Lower lobe of right lung (tissue), 2 donors: ENCODE results near the gene RSPH1. TPM values are rescaled to one million over a fixed set of nuclear protein-coding genes. Genes with fewer than 3 reads are reported as not detected.

Source experiments
- ATAC-seq, 2 donors: fragments of 200-7000 bp; cut with Tn5 transposase; one replicate each; pipeline ENCODE4 v1.9.1; 2020 to 2022; ENCODE audit warnings: mild to moderate bottlenecking in 2 of 2, moderate library complexity in 2 of 2
- DNase-seq: peaks from one replicate; pipeline ENCODE4 v3.0.0-alpha.2; 2020
- H3K27ac ChIP-seq: fragments of 200-600 bp; one replicate; pipeline ENCODE4 v1.8.0; 2022
- H3K27me3 ChIP-seq: fragments of 200-600 bp; one replicate; pipeline ENCODE4 v1.8.0; 2022; ENCODE audit warnings: low read depth
- H3K36me3 ChIP-seq: fragments of 200-600 bp; one replicate; pipeline ENCODE4 v1.8.0; 2022; ENCODE audit warnings: mild to moderate bottlenecking
- H3K4me1 ChIP-seq: fragments of 200-600 bp; one replicate; pipeline ENCODE4 v1.8.0; 2022
- H3K4me3 ChIP-seq: fragments of 200-600 bp; one replicate; pipeline ENCODE4 v1.8.0; 2022; ENCODE audit warnings: mild to moderate bottlenecking
- H3K9me3 ChIP-seq: fragments of 200-600 bp; one replicate; pipeline ENCODE4 v1.8.0; 2022
- intact Hi-C: fragments of 100-400 bp; cut with DNase I; formaldehyde crosslinking; loops from one replicate; pipeline ENCODE4 v1.11.0; 2022
- total RNA-seq: library from RNA; stranded (reverse); fragmentation: NEBNext Ultra II Directional; extraction: Animal tissue kit (Norgen Biotek cat#: 25700); gene quantifications from one replicate; pipeline ENCODE4 v1.2.1, GENCODE V29; 2021
- TF ChIP-seq, protein P1 (sequence below): fragments of 200-600 bp; IDR thresholded peaks from one replicate; pipeline ENCODE4 v1.8.0; 2022; ENCODE audit warnings: antibody characterized with exemption, mild to moderate bottlenecking
- donor health status: DM: no; HTN: yes; CAD: no; lungs with severe emphysema.

The RSPH1 gene
- total RNA-seq, 1 donor from 2014 or later = 18.1 TPM

DNA sequence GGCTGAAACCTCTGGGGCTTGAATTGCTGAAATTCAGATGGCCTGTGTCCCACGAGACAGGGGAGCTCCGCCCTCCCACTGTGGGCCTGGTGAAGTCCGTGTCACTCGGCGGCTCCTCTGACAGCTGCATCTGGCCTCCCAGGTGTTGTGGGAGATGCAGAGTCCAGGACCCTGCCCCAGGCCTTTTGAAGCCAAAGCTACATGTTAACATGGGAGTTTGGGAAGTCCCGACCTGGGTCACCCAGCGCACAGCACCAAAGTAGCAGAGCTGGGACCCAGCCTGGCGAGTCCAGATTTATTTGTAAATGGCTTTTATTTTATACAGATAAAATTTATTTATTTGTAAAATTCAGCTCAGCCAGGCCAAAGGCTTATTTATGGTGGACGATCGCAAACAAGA, 46.6 kb upstream of the RSPH1 start:
- no peaks in the 10 kb centered on the region for H3K4me1 ChIP-seq
- TF ChIP-seq, protein P1, sequence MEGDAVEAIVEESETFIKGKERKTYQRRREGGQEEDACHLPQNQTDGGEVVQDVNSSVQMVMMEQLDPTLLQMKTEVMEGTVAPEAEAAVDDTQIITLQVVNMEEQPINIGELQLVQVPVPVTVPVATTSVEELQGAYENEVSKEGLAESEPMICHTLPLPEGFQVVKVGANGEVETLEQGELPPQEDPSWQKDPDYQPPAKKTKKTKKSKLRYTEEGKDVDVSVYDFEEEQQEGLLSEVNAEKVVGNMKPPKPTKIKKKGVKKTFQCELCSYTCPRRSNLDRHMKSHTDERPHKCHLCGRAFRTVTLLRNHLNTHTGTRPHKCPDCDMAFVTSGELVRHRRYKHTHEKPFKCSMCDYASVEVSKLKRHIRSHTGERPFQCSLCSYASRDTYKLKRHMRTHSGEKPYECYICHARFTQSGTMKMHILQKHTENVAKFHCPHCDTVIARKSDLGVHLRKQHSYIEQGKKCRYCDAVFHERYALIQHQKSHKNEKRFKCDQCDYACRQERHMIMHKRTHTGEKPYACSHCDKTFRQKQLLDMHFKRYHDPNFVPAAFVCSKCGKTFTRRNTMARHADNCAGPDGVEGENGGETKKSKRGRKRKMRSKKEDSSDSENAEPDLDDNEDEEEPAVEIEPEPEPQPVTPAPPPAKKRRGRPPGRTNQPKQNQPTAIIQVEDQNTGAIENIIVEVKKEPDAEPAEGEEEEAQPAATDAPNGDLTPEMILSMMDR = no peak
- no peak overlapping the region for H3K4me3 ChIP-seq
- intact Hi-C loops = no loop called here
- no peaks in the 10 kb centered on the region for H3K9me3 ChIP-seq
- H3K27me3 ChIP-seq = no peaks in the 10 kb centered on the region
- peaks cover 84% of the 10 kb centered on the region for H3K36me3 ChIP-seq
- no peak overlapping the region for H3K27ac ChIP-seq
- DNase-seq (no peak), ATAC-seq (no peak)

DNA sequence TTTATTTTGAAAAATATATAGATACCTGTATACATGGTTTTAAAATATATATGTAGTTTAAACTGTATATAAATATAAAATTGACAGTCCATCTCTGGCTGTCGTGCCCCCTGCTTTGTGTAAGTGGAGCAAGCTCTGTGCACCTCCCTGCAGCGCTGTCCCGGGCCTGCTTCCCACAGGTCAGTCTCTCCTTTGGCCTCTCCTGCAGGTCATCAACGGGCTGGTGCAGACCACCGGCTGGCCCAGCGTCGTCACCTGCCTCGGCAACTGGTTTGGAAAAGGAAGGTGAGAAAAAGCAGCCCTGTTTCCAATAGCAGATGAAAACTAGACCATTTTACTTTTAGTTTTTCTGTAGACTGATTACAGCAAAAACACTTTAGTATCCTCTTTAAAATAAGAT, 46.2 kb upstream of the RSPH1 start:
- Histone ChIP-seq H3K9me3 (no peaks in the 10 kb centered on the region), H3K27me3 (no peaks in the 10 kb centered on the region), H3K4me3 (no peak overlapping the region), H3K27ac (no peak overlapping the region), H3K4me1 (no peaks in the 10 kb centered on the region), H3K36me3 (peaks cover 82% of the 10 kb centered on the region)
- intact Hi-C loops = no loop called here
- TF ChIP-seq, protein P1 = no peak
- ATAC-seq = no peak
- DNase-seq = peak; percentile 21

DNA sequence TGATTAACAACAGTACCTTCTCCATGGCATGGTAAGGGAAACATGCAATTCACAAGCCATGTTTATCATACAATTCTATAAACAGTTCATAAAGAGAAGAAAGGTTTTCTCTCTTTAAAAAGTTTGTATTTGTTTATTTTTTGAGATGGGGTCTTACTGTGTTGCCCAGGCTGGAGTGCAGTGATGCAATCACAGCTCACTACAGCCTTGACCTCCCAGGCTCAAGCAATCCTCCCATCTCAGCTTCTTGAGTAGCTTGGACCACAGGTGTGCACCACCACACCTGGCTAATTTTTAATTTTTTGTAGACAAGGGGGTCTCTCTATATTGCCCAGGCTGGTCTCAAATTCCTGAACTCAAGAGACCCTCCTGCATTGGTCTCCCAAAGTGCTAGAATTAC, 45.6 kb upstream of the RSPH1 start:
- peaks cover 82% of the 10 kb centered on the region for H3K36me3 ChIP-seq
- H3K4me1 ChIP-seq = no peaks in the 10 kb centered on the region
- DNase-seq (no peak), ATAC-seq (no peak)
- no peaks in the 10 kb centered on the region for H3K9me3 ChIP-seq
- intact Hi-C loops = no loop called here
- H3K27ac ChIP-seq = no peak overlapping the region
- no peak overlapping the region for H3K4me3 ChIP-seq
- no peaks in the 10 kb centered on the region for H3K27me3 ChIP-seq
- TF ChIP-seq, protein P1 = no peak

DNA sequence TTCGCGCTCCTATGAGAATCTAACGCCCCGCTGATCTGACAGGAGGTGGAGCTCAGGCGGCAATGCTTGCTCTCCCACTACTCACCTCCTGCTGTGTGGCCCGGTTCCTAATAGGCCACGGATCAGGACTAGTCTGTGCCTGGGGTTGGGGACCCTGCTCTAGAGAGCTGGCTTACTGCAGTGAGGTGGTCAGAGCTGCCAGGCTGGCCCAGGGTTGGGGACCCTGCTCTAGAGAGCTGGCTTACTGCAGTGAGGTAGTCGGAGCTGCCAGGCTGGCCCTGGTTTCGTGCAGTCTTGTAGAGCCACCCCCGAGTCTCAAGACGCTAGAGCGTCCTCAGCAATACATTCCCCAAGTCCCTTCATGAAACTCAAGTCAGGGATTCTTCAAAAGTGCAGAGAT, 45.1 kb upstream of the RSPH1 start:
- Histone ChIP-seq H3K36me3 (peaks cover 82% of the 10 kb centered on the region), H3K27ac (no peak overlapping the region), H3K9me3 (no peaks in the 10 kb centered on the region), H3K4me3 (no peak overlapping the region), H3K27me3 (no peaks in the 10 kb centered on the region), H3K4me1 (no peaks in the 10 kb centered on the region)
- ATAC-seq = no peak
- intact Hi-C loops = no loop called here
- TF ChIP-seq, protein P1 = no peak
- DNase-seq = no peak

DNA sequence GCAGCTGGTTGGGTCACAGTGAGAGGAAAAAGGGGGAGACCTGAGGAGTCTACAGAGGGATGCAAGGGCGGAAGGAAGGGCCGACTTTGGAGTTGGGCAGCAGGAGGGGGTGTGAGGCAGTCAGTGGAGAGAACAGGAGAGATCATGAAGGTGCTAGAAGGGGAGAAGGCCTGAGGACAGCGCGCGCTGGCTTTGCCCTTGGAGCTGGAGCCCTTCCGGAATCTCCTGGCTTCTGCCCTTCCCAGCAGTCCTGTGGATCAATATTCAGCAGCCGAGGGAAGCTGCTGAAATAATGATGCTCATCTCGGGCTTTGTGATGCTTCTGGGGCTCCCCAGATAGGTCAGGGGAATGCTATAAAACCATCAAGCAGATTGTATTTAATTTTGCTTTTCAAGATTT, 44.4 kb upstream of the RSPH1 start:
- Histone ChIP-seq H3K36me3 (peaks cover 82% of the 10 kb centered on the region), H3K4me1 (no peaks in the 10 kb centered on the region), H3K9me3 (no peaks in the 10 kb centered on the region), H3K27ac (no peak overlapping the region), H3K27me3 (no peaks in the 10 kb centered on the region), H3K4me3 (no peak overlapping the region)
- intact Hi-C loops = no loop called here
- TF ChIP-seq, protein P1 = no peak
- no peak for ATAC-seq
- DNase-seq = no peak

DNA sequence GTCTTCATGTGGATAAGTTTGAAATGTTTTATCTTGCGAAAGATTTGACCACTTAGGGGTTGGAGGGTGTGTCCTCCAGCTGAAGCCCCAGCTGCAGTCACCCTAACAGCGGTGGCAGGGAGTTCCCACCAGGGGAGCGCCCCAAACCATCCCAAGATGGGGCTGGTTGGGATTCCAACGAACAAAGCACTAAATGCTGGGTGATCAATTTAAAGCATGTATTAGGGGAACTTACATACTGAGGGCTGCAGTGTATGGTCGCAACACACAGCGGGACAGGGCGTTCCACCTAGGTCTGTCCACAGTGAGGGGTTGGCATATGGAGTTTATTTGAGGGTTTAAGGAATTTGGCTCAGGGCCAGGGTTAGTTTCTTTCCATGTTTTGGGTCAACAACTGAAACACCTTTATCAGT, 43.9 kb upstream of the RSPH1 start:
- Histone ChIP-seq H3K4me3 (no peak overlapping the region), H3K27me3 (no peaks in the 10 kb centered on the region), H3K36me3 (peaks cover 82% of the 10 kb centered on the region), H3K9me3 (no peaks in the 10 kb centered on the region), H3K27ac (peak overlapping the region; percentile 9), H3K4me1 (no peaks in the 10 kb centered on the region)
- DNase-seq (no peak), ATAC-seq (peak; percentile 44 to 50)
- TF ChIP-seq, protein P1 = no peak
- intact Hi-C loops = no loop called here
